Nephron (organoid): ENCODE data around the gene DNAH14.
A peak's percentile ranks its signal among the peaks of the same experiment; 100 is the strongest.
"Not testable (repeated sequence)": the region's sequence is repeated elsewhere in the genome, so short reads cannot be mapped to it uniquely, and the experiment has no call there.

ENCODE experiments used
- H3K27ac Mint-ChIP-seq, 3 experiments: 2 replicates each; pipeline ENCODE4 v1.8.0; 2020; ENCODE audit warnings: mixed read lengths in 3 of 3, mild to moderate bottlenecking in 2 of 3, moderate library complexity in 1 of 3
- H3K27me3 Mint-ChIP-seq: 2 replicates; pipeline ENCODE4 v1.8.0; 2021; ENCODE audit warnings: low read depth, mild to moderate bottlenecking, moderate library complexity, mixed read lengths
- H3K36me3 Mint-ChIP-seq: 2 replicates; pipeline ENCODE4 v1.8.0; 2020; ENCODE audit warnings: low read depth, mixed read lengths
- H3K4me1 Mint-ChIP-seq: 2 replicates; pipeline ENCODE4 v1.8.0; 2020; ENCODE audit warnings: mixed read lengths
- H3K4me3 Mint-ChIP-seq, 3 experiments: 2 replicates each; pipeline ENCODE4 v1.8.0; 2020; ENCODE audit warnings: mild to moderate bottlenecking in 3 of 3, mixed read lengths in 3 of 3, moderate library complexity in 2 of 3
- H3K9me3 Mint-ChIP-seq: 2 replicates; pipeline ENCODE4 v1.8.0; 2020; ENCODE audit warnings: mixed read lengths
- TF ChIP-seq, protein P1 (sequence below), 3 experiments: fragments of 200-600 bp; sonication (generic); IDR thresholded peaks; one replicate each; pipeline ENCODE4 v1.5.0; 2021; ENCODE audit warnings: antibody characterized with exemption in 3 of 3; ENCODE audit not compliant: unreplicated experiment in 3 of 3

DNAH14 gene

DNA sequence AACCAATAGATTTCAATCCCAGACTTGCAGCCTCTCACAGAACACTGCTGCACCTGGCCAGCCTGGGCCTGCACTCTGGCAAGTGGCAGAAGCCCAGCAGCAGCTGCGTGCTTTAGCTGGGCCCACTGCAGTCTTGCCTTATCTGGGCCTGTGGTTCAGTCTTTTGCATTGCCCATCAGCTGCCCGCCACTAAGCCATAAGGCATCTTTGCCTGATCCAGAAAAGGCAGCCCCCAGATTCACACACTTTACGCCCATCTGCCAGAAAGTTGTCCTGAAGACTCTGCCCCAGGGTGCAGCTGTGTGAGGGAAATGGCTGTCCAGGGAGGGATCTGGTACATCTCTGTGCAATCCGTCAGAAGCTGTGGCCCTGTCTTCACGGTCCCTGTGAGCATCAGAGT is 217.0 kb downstream of the DNAH14 start:
- TF ChIP-seq, protein P1, sequence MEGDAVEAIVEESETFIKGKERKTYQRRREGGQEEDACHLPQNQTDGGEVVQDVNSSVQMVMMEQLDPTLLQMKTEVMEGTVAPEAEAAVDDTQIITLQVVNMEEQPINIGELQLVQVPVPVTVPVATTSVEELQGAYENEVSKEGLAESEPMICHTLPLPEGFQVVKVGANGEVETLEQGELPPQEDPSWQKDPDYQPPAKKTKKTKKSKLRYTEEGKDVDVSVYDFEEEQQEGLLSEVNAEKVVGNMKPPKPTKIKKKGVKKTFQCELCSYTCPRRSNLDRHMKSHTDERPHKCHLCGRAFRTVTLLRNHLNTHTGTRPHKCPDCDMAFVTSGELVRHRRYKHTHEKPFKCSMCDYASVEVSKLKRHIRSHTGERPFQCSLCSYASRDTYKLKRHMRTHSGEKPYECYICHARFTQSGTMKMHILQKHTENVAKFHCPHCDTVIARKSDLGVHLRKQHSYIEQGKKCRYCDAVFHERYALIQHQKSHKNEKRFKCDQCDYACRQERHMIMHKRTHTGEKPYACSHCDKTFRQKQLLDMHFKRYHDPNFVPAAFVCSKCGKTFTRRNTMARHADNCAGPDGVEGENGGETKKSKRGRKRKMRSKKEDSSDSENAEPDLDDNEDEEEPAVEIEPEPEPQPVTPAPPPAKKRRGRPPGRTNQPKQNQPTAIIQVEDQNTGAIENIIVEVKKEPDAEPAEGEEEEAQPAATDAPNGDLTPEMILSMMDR (IDR thresholded peaks at IDR 0.05; ENCODE audit: unreplicated experiment in 3 of 3) = no peak
- H3K27me3 Mint-ChIP-seq = no peaks in the 10 kb centered on the region

DNA sequence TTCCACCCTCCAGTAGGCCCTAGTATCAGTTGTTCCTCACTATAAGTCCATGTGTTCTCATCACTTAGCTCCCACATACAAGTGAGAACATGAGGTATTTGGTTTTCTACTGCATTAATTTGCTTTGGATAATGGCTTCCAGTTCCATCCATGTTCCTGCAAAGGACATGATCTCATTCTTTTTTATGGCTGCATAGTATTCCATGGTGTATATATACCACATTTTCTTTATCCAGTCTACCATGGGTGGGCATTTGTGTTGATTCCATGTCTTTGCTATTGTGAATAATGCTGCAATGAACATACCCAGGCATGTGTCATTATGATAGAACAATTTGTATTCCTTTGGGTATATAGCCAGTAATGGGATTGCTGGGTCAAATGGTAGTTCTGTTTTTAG is 218.3 kb downstream of the DNAH14 start:
- H3K27me3 Mint-ChIP-seq, H3K27ac Mint-ChIP-seq, H3K9me3 Mint-ChIP-seq, H3K4me3 Mint-ChIP-seq, H3K36me3 Mint-ChIP-seq: not testable (repeated sequence)
- peaks cover 28% of the 10 kb centered on the region for H3K4me1 Mint-ChIP-seq

More for the DNA sequence above, 217.0 kb downstream of the DNAH14 start:
- Mint-ChIP-seq H3K36me3 (peaks cover 4% of the 10 kb centered on the region), H3K27ac (peak overlapping the region; percentile 62 to 71 (median 67)), H3K4me1 (peaks cover 22% of the 10 kb centered on the region), H3K9me3 (no peaks in the 10 kb centered on the region), H3K4me3 (peak overlapping the region; percentile 43 to 83 (median 72))

DNA sequence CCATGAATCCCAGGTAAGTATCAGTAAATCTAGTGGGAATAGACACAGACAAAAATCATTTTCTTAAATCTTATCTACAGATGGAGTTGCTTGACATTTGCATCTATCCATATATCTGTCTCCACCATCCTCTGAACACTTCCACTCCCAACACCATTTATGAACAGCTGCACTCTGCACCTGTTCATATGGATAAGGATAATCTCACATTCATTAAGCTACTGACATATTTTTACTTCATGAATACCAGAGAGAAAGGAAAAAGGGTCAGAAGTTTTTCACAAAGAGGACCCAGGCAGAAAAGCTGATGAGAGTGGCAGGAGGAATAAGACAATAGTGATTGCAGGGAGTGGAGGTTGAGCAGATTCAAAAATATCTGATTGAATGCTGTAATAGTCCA is 222.6 kb downstream of the DNAH14 start:
- Mint-ChIP-seq H3K4me1 (peaks cover 19% of the 10 kb centered on the region), H3K9me3 (no peaks in the 10 kb centered on the region), H3K4me3 (peak overlapping the region in 1 of 3 experiments; percentile 23), H3K27me3 (peaks cover 6% of the 10 kb centered on the region), H3K36me3 (peaks cover 11% of the 10 kb centered on the region), H3K27ac (peak overlapping the region; percentile 13 to 73 (median 55))
- TF ChIP-seq, protein P1 (IDR thresholded peaks at IDR 0.05; ENCODE audit: unreplicated experiment in 3 of 3) = no peak

DNA sequence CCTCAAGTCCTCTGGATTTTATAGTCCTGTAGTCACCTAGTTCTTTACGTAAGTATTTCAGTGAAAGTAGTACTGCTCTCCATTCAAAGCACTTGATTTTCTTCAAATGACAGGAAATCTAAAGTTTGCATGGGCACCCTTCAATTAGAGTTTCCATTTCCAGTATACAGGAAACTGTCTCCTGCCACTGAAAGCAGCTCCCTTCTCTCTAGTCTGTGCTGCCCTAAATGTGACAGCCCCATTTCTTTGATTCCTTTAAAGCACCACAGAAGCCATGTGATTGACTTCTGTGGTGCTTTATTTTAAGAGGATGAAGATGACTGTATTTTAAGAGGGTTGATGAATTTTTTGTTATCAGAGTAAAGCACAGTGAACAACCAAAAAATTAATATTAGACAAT is 226.1 kb downstream of the DNAH14 start:
- TF ChIP-seq, protein P1 (IDR thresholded peaks at IDR 0.05; ENCODE audit: unreplicated experiment in 3 of 3) = no peak
- H3K27ac Mint-ChIP-seq = no peak overlapping the region
- H3K9me3 Mint-ChIP-seq = no peaks in the 10 kb centered on the region
- H3K4me3 Mint-ChIP-seq = no peak overlapping the region
- H3K4me1 Mint-ChIP-seq = peaks cover 29% of the 10 kb centered on the region
- H3K27me3 Mint-ChIP-seq = peaks cover 6% of the 10 kb centered on the region
- peaks cover 10% of the 10 kb centered on the region for H3K36me3 Mint-ChIP-seq

DNA sequence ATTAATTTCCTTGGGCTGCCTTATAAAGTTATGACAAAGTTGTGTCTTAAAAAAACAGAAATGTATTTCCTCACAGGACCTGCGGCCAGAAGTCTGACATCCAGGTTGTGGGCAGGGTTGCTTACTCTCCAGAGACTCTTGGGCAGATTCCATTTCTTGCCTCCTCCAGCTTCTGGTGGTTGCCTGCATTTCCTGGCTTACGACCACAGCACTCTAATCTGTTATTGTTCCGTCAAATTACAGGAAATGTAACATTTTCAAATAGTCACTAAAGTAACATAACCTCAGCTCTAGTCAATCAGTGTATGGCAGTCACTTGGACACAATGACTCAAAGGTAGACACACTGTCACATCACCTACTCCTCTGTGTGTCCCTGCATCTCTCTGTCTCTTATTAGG is 226.8 kb downstream of the DNAH14 start:
- H3K27ac Mint-ChIP-seq = no peak overlapping the region
- H3K9me3 Mint-ChIP-seq = no peaks in the 10 kb centered on the region
- H3K4me3 Mint-ChIP-seq = no peak overlapping the region
- H3K36me3 Mint-ChIP-seq = peaks cover 10% of the 10 kb centered on the region
- TF ChIP-seq, protein P1 (IDR thresholded peaks at IDR 0.05; ENCODE audit: unreplicated experiment in 3 of 3) = no peak
- H3K27me3 Mint-ChIP-seq = peaks cover 6% of the 10 kb centered on the region
- peaks cover 26% of the 10 kb centered on the region for H3K4me1 Mint-ChIP-seq

DNA sequence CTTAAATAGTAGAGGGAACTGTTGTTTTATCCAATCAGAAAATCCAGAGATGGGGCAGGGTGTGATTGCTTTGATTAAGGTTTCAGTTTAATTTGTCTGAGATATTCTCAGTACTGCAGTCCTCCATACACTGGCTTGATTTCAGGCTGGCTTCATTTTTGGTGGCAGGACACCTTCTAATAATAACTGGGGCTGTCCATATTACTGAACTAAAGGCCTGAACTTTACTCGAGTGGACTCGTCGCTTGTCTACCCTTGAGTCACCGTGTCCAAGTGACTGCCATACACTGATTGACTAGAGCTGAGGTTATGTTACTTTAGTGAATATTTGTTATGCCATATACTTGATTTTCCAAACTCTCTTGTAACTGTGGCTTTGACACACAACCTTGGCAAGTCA is 228.8 kb downstream of the DNAH14 start:
- Mint-ChIP-seq H3K4me3 (no peak overlapping the region), H3K27me3 (peaks cover 6% of the 10 kb centered on the region), H3K4me1 (peaks cover 10% of the 10 kb centered on the region), H3K27ac (no peak overlapping the region), H3K9me3 (peaks cover 2% of the 10 kb centered on the region), H3K36me3 (peaks cover 17% of the 10 kb centered on the region)
- TF ChIP-seq, protein P1 (IDR thresholded peaks at IDR 0.05; ENCODE audit: unreplicated experiment in 3 of 3) = no peak
